ENCODE results near the gene LINC01488. TPM values are rescaled to one million over a fixed set of nuclear protein-coding genes. Genes with fewer than 3 reads are reported as not detected.
A peak's percentile ranks its signal among the peaks of the same experiment; 100 is the strongest.

Gene LINC01488
- total RNA-seq, 1 experiment from 2014 or later, result not detected

GRCh38 chr11:69467646-69468045 lies 13.8 kb upstream of the LINC01488 start:
- H3K36me3 Mint-ChIP-seq (ENCODE audit: insufficient read depth, unreplicated experiment), result no peaks in the 10 kb centered on the region
- POLR2A ChIA-PET, result no interaction called here
- peak overlapping the region; percentile 43 for H3K27ac Mint-ChIP-seq (ENCODE audit: unreplicated experiment)
- DNase-seq, result no peak
- Histone ChIP-seq H3K36me3 (ENCODE audit: control insufficient read depth, insufficient read depth, low read length) (no peaks in the 10 kb centered on the region), H3K27me3 (replicated peaks; ENCODE audit: control insufficient read depth, insufficient read depth, low read length) (no peaks in the 10 kb centered on the region), H3K4me3 (ENCODE audit: low read depth, low read length) (no peak overlapping the region), H3K9me3 (no peaks in the 10 kb centered on the region), H3K4me1 (peaks cover 38% of the 10 kb centered on the region)
- H3K9me3 Mint-ChIP-seq (ENCODE audit: unreplicated experiment), result no peaks in the 10 kb centered on the region
- no peak overlapping the region for H3K4me3 Mint-ChIP-seq (ENCODE audit: unreplicated experiment)
- TF ChIP-seq CTCF (IDR thresholded peaks at IDR 0.05; ENCODE audit: insufficient read depth in 1 of 2, low read depth in 1 of 2, low read length in 1 of 2, severe bottlenecking in 1 of 2, unreplicated experiment in 1 of 2), result no peak
- H3K4me1 Mint-ChIP-seq (ENCODE audit: low read depth, unreplicated experiment), result peaks cover 34% of the 10 kb centered on the region
- intact Hi-C loops (cut with micrococcal nuclease; ENCODE audit: unreplicated experiment), result no loop called here
- no peaks in the 10 kb centered on the region for H3K27me3 Mint-ChIP-seq (ENCODE audit: insufficient read depth, unreplicated experiment)
- CTCF ChIA-PET, result interaction anchor here (0.6 kb wide), 1 partner anchor 170 kb away, joined by 3 read pairs; no protein-coding TSS in a partner anchor
- BruUV-seq (replicated peaks), result no TSS peak

DNA sequence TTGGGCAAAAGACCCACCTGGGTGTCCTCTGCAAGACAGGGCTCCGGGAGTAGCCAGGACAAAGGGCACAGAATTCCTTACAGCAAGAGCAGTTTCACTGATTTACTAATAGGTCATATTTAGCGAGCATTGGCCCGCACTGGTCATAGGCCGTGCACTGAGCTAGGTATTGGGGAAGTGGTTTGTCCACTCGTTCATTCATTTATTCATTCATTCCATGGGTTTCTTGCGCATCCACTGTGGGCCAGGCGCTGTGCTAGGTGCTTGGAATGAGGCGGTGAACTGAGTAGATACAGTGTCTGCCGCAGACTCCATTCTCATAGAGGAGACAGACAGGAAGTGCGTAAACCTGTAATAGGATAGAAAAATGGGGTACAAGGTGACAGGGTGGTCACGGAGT lies 13.2 kb upstream of the LINC01488 start:
- no peak for TF ChIP-seq CTCF (IDR thresholded peaks at IDR 0.05; ENCODE audit: insufficient read depth in 1 of 2, low read depth in 1 of 2, low read length in 1 of 2, severe bottlenecking in 1 of 2, unreplicated experiment in 1 of 2)
- Histone ChIP-seq H3K4me1 (peaks cover 38% of the 10 kb centered on the region), H3K4me3 (ENCODE audit: low read depth, low read length) (no peak overlapping the region), H3K9me3 (peaks cover under 1% of the 10 kb centered on the region; the same call in 1 of the 2 replicates), H3K36me3 (ENCODE audit: control insufficient read depth, insufficient read depth, low read length) (no peaks in the 10 kb centered on the region), H3K27me3 (replicated peaks; ENCODE audit: control insufficient read depth, insufficient read depth, low read length) (no peaks in the 10 kb centered on the region)
- no peak overlapping the region for H3K4me3 Mint-ChIP-seq (ENCODE audit: unreplicated experiment)
- ChIA-PET CTCF (interaction anchor here (0.6 kb wide), 1 partner anchor 169 kb away, joined by 3 read pairs; no protein-coding TSS in a partner anchor), POLR2A (no interaction called here)
- no TSS peak for BruUV-seq (replicated peaks)
- peak overlapping the region; percentile 43 for H3K27ac Mint-ChIP-seq (ENCODE audit: unreplicated experiment)
- intact Hi-C loops (cut with micrococcal nuclease; ENCODE audit: unreplicated experiment), result no loop called here
- no peaks in the 10 kb centered on the region for H3K36me3 Mint-ChIP-seq (ENCODE audit: insufficient read depth, unreplicated experiment)
- no peaks in the 10 kb centered on the region for H3K27me3 Mint-ChIP-seq (ENCODE audit: insufficient read depth, unreplicated experiment)
- peaks cover 32% of the 10 kb centered on the region for H3K4me1 Mint-ChIP-seq (ENCODE audit: low read depth, unreplicated experiment)
- H3K9me3 Mint-ChIP-seq (ENCODE audit: unreplicated experiment), result peaks cover 3% of the 10 kb centered on the region
- no peak for DNase-seq

DNA sequence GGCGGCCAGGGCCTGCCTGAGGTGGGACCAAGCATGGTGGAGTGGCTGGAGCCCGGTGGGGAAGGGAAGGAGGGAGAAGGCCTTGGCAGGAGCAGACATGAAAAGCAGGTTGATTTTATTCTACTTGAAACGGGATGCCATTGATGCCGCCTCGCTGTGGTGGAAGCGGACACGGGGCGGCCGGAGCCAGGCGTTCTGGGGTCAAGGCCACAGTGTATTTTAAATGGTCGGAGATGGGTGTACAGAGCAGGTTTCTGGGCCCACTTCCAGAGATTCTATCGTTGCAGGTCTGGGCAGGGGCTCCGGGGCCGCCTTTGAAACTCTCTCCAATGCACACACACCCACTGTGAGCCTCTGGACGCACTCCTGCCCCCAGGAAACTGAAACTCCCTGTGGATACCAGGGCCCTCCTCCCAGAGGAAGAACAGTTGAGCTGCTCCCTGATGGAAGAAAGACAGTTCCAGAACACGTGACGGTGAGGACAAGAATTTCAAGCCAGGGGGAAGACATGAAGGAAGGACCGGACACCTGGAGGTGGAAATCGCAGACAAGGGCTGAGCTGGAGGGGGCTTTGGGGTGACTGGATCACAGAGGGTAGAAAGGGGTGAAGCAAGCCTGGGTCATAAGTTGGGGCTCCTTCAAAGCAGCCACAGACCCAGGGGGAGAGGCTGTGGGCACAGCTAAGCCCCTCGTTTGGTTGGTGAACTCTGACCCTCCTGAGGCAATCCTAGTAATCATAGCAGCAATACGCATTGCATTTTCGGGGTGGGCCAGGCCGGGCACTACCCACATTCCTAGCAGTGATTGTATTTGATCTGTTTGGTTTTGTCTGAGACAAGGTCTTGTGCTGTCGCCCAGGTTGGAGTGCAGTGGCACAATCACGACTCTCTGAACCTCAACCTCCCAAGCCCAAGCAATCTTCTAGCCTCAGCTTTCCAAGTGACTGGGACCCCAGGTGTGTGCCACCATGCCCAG lies 12.3 kb upstream of the LINC01488 start:
- Mint-ChIP-seq H3K27ac (ENCODE audit: unreplicated experiment) (peak overlapping the region; percentile 43), H3K36me3 (ENCODE audit: insufficient read depth, unreplicated experiment) (no peaks in the 10 kb centered on the region), H3K4me1 (ENCODE audit: low read depth, unreplicated experiment) (peaks cover 32% of the 10 kb centered on the region), H3K4me3 (ENCODE audit: unreplicated experiment) (no peak overlapping the region), H3K9me3 (ENCODE audit: unreplicated experiment) (peaks cover 13% of the 10 kb centered on the region), H3K27me3 (ENCODE audit: insufficient read depth, unreplicated experiment) (no peaks in the 10 kb centered on the region)
- H3K4me3 ChIP-seq (ENCODE audit: low read depth, low read length), result no peak overlapping the region
- intact Hi-C loops (cut with micrococcal nuclease; ENCODE audit: unreplicated experiment), result no loop called here
- H3K9me3 ChIP-seq, result peaks cover 10% of the 10 kb centered on the region; the same call in 1 of the 2 replicates
- TF ChIP-seq CTCF (IDR thresholded peaks at IDR 0.05; ENCODE audit: insufficient read depth in 1 of 2, low read depth in 1 of 2, low read length in 1 of 2, severe bottlenecking in 1 of 2, unreplicated experiment in 1 of 2), result no peak
- DNase-seq, result no peak
- ChIA-PET POLR2A (no interaction called here), CTCF (no interaction called here)
- H3K27me3 ChIP-seq (replicated peaks; ENCODE audit: control insufficient read depth, insufficient read depth, low read length), result no peaks in the 10 kb centered on the region
- H3K36me3 ChIP-seq (ENCODE audit: control insufficient read depth, insufficient read depth, low read length), result no peaks in the 10 kb centered on the region
- peaks cover 38% of the 10 kb centered on the region for H3K4me1 ChIP-seq
- no TSS peak for BruUV-seq (replicated peaks)
